Mucosa of descending colon (tissue), 3 donors: ENCODE results near the gene SCD. TPM values are rescaled to one million over a fixed set of nuclear protein-coding genes. Genes with fewer than 3 reads are reported as not detected.

Source experiments
- ATAC-seq: fragments of 200-7000 bp; cut with Tn5 transposase; one replicate; pipeline ENCODE4 v1.9.1; 2020; ENCODE audit warnings: mild to moderate bottlenecking, moderate library complexity
- DNase-seq, 3 donors: peaks; one replicate each; pipeline ENCODE4 v3.0.0-alpha.2; 2020
- H3K36me3 ChIP-seq: fragments of 200-600 bp; one replicate; pipeline ENCODE4 v1.8.0; 2021; ENCODE audit warnings: low read depth, mild to moderate bottlenecking
- H3K4me1 ChIP-seq: fragments of 200-600 bp; one replicate; pipeline ENCODE4 v1.8.0; 2021; ENCODE audit warnings: low read depth, mild to moderate bottlenecking
- H3K4me3 ChIP-seq: fragments of 200-600 bp; one replicate; pipeline ENCODE4 v1.8.0; 2021; ENCODE audit warnings: mild to moderate bottlenecking
- H3K9me3 ChIP-seq: fragments of 200-600 bp; one replicate; pipeline ENCODE4 v1.8.0; 2021; ENCODE audit warnings: mild to moderate bottlenecking
- intact Hi-C, 2 donors: fragments of 100-400 bp; cut with DNase I in 1 of 2; cut with micrococcal nuclease in 1 of 2; formaldehyde crosslinking; loops; one replicate each; pipeline versions ENCODE4 v1.11.0 to v1.11.1; 2022; cut with DNase I, micrococcal nuclease
- total RNA-seq, 3 donors: library from RNA; stranded (reverse); fragmentation: NEBNext Ultra II Directional in 2 of 3; extraction: Animal tissue kit (Norgen Biotek cat#: 25700) in 2 of 3; gene quantifications; one replicate each; pipeline versions ENCODE4 v1.2.1 to v1.2.4, GENCODE V29; 2021 to 2023
- TF ChIP-seq, protein P1 (sequence below): fragments of 200-600 bp; IDR thresholded peaks from one replicate; pipeline ENCODE4 v1.8.0; 2022; ENCODE audit warnings: antibody characterized with exemption, mild to moderate bottlenecking
- donor health status: DM: no; HTN: no; CAD: no; lungs with moderate emphysema.
- donor health status: DM: no; HTN: no; CAD: no.
- donor health status: DM: no; HTN: yes; CAD: no.

SCD gene
- total RNA-seq, 3 donors from 2014 or later, result 40.7 to 108 (median 83.5) TPM

DNA sequence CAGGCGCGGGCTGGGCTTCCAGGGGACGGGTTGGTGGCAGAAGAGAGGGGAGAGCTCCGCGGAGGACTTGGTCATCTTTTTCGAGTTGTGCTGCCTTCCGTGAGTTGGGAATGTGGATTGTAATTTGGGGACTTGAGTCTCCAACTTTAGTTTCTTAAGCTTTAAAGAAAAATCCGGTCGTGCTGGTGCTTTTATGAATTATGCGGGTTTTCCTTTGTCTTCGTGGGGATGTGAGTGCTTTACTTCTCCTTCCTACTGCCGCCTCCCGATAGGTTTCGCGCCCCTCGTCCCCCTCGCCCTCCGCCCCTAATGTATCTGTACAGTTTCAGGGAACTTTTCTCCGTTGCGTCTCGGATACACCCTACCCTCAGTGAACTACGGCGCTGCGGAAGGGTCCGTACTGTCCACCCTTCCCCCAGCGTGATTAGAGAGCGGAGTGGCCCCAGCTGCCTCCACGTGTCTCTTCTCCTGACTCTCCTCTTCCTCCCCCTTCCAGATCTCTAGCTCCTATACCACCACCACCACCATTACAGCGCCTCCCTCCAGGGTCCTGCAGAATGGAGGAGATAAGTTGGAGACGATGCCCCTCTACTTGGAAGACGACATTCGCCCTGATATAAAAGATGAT lies 649 bp downstream of the SCD start:
- intact Hi-C loops, result no loop called here
- Histone ChIP-seq H3K4me1 (peaks cover 16% of the 10 kb centered on the region), H3K4me3 (peak overlapping the region; percentile 18), H3K36me3 (no peaks in the 10 kb centered on the region), H3K9me3 (no peaks in the 10 kb centered on the region)
- TF ChIP-seq, protein P1, sequence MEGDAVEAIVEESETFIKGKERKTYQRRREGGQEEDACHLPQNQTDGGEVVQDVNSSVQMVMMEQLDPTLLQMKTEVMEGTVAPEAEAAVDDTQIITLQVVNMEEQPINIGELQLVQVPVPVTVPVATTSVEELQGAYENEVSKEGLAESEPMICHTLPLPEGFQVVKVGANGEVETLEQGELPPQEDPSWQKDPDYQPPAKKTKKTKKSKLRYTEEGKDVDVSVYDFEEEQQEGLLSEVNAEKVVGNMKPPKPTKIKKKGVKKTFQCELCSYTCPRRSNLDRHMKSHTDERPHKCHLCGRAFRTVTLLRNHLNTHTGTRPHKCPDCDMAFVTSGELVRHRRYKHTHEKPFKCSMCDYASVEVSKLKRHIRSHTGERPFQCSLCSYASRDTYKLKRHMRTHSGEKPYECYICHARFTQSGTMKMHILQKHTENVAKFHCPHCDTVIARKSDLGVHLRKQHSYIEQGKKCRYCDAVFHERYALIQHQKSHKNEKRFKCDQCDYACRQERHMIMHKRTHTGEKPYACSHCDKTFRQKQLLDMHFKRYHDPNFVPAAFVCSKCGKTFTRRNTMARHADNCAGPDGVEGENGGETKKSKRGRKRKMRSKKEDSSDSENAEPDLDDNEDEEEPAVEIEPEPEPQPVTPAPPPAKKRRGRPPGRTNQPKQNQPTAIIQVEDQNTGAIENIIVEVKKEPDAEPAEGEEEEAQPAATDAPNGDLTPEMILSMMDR, result no peak
- ATAC-seq (peak; percentile 34), DNase-seq (no peak)

DNA sequence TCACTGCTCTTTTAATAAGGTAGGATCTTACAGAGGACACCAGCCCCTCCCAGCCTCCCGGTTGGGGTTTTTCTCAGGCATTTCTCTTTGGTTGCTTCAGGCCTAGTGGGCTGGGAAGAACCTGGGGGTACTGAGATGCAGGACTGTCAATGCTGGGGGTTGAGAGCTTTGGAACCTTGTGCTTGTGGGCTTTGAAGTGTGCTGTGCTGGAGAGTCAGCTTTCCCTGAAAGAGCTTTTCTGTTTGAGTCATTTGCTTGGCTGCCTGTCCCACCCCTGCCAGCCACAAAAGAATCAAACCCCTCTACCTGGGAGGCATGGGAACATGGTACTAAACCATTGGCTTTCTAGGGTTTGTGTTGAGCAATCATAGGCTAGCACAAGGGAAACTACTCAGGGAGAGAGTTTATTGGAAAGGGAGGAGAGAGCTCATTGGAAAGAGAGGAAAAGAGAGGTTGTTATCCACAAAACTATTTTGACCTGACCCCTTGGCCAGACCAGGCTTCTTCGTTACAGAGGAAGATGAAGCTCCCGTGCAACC lies 1.4 kb downstream of the SCD start:
- H3K9me3 ChIP-seq, result no peaks in the 10 kb centered on the region
- TF ChIP-seq, protein P1, result no peak
- peaks cover 16% of the 10 kb centered on the region for H3K4me1 ChIP-seq
- DNase-seq, result no peak
- no peak for ATAC-seq
- no peak overlapping the region for H3K4me3 ChIP-seq
- intact Hi-C loops, result no loop called here
- H3K36me3 ChIP-seq, result no peaks in the 10 kb centered on the region

DNA sequence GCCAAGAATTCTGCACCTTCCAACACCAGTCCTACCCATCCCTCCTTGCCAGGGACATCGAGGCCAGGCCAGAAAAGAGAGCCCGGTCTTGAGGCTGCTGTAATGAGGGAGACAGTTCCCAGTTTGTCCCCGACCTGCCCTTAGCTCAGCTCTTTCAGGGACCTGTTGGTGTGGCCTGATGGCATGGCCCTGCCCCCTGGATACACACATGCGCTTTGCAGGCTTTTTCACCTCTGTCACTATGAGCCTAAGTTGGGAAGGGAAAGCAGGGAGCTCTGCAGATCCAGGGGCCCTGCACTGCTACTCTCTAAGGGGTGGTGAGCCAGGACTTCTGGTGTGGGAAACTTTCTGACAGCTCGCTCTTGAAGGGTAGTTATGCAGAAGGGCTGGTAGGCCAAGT lies 2.1 kb downstream of the SCD start:
- TF ChIP-seq, protein P1, result no peak
- Histone ChIP-seq H3K4me1 (peaks cover 16% of the 10 kb centered on the region), H3K4me3 (no peak overlapping the region), H3K36me3 (no peaks in the 10 kb centered on the region), H3K9me3 (no peaks in the 10 kb centered on the region)
- DNase-seq (no peak), ATAC-seq (no peak)
- intact Hi-C loops, result no loop called here

DNA sequence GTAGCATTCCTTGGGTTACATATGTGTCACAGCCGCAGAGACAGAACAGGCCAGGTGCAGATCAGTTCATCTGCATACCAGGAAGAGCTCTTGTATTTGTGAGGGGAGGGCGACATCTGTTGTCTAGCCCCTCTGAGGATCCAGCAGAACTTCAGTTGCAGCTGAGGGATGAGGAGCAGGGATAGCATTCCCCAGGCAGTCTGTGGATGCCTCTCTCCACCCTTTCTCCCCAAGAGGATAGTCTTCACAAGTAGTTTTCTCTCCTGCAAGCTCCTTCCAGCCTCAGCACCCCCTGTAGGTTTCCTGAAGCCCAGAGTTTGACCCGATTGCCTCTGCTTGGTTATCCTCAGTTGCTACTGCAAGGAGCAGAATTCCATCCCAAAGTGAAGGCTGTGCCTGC lies 2.6 kb downstream of the SCD start:
- Histone ChIP-seq H3K9me3 (no peaks in the 10 kb centered on the region), H3K4me3 (no peak overlapping the region), H3K4me1 (peaks cover 16% of the 10 kb centered on the region), H3K36me3 (no peaks in the 10 kb centered on the region)
- TF ChIP-seq, protein P1, result no peak
- ATAC-seq (no peak), DNase-seq (no peak)
- intact Hi-C loops, result no loop called here

DNA sequence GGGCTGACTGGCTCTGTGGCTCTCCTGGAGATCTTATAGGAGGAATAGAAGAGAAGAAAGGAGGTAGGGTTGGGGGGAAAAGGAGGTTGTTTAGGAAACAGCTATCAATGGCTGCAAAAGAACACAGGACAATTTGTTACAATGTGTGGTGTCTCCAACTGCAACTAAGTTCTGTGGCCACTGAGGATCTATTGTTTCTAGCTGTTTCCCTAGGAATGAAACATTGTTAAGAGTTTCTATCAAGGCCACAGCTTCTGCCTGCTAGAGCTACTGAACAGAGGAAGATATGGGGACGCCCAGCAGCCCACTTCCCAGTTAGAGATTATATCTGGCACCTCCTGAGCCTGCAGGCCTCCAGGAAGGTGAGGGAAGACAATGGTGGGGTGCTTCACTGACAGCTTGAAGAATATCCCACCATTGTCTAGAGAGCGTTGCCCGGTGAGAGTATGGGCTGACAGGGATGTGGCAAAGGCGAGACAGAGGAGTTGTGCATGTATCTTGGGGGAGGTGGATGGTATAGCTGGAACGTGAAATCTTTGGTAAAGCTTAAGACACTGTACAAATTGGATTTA lies 4.0 kb downstream of the SCD start:
- intact Hi-C loops, result no loop called here
- no peak for ATAC-seq
- TF ChIP-seq, protein P1, result no peak
- H3K36me3 ChIP-seq, result no peaks in the 10 kb centered on the region
- H3K4me3 ChIP-seq, result no peak overlapping the region
- H3K4me1 ChIP-seq, result peaks cover 14% of the 10 kb centered on the region
- no peak for DNase-seq
- no peaks in the 10 kb centered on the region for H3K9me3 ChIP-seq
